Activated CD8-positive, alpha-beta memory T cell treated with anti-CD3 and anti-CD28 coated beads for 1 hour (primary cell): ENCODE measurements around the gene CTNNA3.

Experiments
- DNase-seq, 2 donors: peaks; one replicate each; pipeline ENCODE4 v3.0.0-alpha.2; 2020; ENCODE audit warnings: low read depth in 1 of 2; ENCODE audit errors: extremely low read depth in 1 of 2

CTNNA3 gene

DNA sequence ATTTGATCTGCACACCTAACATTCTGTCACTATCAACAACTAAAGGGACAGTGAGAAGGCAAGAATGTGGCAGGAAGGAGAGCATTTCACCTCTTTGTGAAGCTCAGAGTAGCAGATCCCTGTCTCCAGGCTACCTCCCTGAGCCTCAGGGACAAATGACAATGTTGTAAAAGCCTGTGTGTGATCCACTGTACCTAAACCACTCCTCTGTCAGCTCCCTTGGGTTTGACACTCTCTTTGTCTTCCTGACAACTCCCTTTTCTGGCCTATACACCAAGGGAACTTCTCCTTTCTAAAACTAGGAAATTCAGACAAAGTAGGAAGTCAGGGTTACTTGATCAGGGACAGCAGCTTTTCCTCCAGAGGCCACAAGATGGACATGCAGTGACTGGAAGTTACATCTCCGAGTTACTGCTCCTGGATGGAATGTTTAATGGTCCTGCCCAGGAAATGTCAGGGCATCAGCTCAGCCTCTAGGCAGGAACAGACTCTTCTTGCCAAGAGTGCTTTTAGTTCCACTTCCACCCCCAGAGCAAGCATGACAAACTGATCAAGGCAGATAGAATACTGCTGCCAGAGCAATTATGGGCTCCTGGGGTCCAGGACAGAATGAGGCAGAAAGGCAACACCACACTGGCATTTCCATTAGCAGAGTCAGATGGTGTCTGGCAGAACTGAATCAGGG lies 1784.7 kb downstream of the CTNNA3 start:
- no peak for DNase-seq

DNA sequence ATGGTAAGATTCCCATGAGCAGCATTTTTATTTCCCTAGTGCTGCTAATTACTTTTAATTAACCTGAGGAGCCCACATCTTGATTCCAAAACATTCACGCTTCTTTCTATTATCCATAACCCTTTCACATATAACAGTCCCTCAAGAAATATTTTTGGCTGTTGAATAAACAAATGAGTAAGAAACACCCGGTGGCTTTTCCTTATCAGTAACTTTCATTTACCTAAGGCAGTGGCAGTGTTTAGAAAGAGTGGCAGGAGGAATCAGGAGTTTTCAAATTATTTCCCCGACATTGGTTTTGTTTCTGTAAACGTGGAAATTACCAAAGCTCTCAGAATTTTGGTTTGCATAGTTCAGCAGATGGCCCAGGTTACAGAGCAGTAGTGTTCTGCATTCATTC lies 1785.8 kb downstream of the CTNNA3 start:
- DNase-seq = no peak

DNA sequence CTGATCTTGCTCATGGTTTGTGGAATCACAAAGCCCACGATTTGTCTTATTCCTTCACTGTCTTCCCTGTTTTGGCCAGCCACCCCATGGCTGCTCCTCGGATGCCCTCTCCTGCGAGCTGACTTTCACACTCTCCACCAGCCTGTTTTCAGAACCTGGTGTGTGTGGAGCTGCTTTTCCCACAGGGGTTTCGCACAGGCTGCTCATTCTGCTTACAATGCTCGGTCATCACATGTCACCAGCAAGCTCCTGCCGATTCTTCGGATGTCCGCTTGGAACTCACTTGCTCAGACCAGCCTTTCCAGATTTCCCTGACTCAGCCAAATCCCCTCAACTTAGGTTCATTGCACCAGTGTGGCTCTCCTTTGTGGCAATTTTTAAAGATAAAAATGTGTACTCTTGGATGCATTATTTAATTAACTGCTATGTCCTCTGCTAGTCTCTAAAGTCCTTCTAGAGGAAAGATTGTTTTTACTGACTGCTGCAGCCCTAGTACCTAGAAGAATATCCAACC lies 1788.7 kb downstream of the CTNNA3 start:
- DNase-seq = no peak

DNA sequence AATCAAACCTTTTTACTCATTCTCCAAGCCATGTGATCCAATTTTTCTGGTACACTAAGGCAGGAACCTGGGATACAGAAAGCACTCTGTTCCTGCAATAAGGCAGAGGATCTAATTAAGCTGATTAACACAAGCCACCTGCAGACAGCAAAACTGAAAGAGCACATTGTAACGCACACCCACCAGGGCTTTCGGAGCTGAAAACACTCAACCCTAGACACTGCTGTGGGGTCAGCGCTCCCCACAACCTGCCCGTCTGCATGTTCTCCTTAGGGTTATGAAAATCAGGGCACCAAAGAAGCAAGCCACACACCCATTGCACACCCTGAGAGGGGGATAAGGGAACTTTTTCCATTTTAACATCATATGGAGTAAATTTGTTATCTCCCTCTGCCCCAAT lies 1792.4 kb downstream of the CTNNA3 start:
- DNase-seq = no peak

DNA sequence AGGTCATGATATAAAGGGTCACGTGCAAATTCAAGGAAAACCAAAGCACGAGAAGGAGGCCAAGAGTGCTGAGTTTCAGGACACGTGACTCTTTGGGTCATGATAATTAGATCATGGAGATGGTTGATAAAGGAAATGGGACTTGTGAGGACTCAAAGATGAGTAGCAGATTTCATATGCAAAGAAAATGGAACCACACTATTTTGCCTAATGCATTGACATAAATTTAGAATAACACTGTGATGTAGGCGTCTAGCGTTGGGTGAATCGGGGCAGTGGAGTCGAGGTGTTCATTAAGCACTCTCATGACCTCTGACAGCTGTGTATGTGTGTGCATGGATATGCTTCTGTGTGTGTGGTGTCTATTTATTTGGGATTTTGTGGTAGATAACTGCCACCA lies 1795.7 kb downstream of the CTNNA3 start:
- DNase-seq = no peak

DNA sequence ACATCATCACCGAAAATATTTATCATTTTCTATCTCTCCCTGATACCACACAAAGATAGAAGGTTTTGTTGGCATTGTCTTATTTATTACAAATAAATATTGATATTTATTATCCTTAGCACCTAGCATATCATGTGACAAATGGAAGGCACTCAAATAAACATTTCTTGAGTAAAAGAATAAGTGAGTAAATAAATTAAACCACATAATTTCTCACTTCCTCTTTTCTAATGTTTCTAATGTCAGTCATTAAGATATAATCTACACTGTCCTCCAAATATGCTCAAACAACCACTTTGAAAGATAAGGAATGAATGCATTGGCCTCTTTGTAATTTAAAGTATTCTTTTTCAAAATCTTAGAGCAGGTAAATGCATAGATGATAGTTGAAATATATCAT lies 1797.9 kb downstream of the CTNNA3 start:
- DNase-seq = no peak

DNA sequence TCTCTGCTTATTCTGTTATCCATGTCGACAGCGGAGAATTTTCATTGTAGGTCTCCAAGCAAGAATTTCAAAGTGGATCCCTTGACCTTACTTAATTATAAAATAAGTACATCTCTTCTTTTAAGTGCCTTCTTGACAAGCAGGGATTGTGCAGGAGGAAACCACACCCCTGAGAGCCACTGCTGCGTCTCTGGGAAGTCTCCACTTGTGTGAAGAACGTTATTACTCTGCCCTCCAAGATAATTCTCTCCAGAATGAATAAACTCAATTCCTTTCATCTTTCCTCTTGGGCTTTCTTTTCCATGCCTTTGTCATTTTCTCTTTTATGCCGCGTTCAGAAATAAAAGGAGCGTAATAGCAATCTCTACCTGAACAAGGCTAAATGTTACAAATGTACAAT lies 1801.0 kb downstream of the CTNNA3 start:
- DNase-seq = no peak

DNA sequence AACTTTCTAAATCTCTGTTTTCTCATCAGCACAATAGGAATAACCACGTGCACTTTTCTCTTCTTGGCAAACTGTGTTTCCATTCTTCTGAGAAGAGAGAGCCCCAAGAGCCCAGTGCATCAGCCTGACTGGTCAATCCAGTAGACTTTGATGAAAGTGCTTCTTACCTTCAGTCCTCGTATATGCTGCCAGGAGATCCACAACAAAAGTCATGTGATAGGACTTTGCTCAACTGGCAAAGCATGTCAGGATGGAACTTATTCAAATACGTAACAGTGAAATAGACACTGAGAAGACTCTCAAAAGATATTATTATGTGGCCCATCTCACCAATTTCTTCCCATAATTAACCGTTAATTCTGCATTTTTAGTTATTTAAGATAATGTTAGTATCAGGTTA lies 1801.6 kb downstream of the CTNNA3 start:
- no peak for DNase-seq

DNA sequence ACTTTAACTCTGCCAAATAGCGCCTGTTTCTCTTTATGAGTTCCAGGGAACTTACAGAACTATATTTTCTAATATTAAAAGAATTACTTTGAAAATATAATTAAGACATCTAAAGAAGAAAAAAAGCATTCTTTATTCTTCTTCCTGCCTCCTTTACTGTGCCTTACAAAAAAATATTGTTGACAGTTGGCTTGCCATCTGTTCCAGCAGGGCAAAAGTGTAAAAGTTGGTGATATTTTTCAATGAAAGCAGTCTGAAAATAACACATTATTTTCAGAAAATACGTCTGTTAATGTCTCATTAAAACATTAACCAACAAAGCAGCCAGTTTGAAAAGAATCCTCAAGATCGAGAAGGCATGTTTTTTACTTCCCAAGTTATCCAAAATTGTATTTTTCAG lies 1802.3 kb downstream of the CTNNA3 start:
- no peak for DNase-seq

DNA sequence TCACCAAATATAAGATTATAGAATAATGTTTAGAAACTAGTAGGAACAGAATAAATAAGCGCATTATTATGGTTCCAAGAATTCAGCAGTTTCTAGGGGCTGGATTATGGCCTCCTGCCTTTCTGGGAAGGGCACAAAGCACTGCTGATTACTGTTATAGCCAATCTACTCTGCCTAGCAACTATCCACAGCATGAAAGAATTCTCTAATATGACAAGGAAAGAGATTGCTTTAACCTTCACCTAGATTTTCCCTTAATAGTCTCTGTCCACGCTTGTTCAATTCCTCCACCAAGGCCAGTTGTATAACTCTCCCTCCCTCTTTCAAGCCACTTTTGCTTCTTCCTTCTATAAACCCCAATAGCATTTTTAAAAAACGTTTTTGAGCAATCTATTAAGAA lies 1803.7 kb downstream of the CTNNA3 start:
- DNase-seq = no peak

DNA sequence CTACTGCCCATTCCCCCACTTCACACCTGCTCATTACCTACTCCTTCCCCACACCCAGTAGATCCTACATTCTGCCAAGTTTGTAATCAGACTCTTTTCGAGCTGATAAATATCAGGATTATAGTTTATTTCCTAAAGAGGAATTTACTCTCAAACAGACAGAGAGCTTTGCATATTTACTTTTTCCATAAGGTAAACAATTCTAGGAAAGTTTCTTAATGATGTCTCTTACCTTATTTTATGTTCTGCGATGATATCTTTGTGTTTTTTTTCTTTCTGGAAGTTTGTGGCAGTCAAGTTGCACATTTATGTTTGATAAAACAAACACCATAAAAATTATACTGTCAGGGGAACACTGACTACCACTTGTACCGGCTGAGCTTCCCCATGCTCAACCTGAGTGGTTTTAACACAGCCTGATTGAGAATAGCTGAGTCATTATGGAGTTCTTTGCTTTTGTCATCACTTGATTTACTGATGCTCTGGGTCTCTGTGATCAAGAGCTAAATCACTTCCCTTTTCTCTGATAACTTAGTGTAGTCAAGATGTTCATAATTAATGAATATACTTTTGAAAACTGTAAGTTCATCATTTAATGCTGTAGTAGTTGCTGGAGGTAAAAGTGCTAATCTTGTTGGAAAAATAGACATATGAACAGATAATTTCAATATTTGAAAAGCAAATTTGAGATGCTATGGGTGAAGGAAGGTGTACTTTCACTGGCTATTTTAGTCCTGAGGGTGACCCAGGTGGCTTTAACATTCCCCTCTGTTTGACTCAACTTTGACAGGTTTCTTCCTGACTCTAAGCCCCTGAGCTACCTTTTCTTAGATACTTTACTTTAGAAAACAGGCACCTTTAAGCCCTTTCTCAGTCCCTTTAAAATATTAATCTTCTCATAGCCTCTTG lies 1804.7 kb downstream of the CTNNA3 start:
- no peak for DNase-seq

DNA sequence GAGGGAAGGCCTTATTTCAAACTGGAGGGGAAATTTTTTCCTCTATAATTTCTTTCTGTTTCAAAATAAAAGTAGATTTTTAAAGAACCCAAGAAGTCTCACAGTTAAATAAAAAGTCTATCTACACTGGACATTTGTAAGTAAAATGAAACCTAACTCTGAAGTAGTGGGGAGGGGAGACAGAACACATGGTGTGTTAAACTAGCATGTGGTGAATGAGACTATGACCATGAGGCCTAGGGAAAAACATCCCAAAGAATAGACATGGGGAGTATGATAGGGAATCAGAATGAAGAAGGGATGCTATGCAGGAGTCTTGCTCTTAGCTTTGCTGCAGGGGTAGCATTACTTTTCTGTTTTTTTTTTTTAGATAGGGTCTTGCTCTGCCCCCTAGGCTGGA lies 1831.5 kb downstream of the CTNNA3 start:
- DNase-seq = no peak

DNA sequence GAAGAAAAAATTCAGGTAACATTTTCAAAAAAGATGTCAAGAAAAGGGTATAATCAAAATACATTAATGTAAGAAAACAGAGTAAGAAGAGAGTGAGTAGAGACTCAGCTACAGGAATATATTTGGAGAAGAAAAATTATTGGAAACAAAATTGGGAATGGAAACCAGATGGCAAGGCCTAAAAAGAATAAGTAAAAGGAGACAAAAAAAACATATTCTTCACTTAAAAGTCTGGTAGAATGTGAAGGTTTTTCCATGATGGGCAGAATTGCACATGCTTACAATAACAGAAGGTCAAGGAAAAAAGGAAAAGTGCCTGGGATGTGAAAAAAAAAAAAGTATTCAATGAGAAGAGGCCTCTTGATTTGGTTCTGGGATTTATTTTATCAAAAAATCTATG lies 1832.0 kb downstream of the CTNNA3 start:
- no peak for DNase-seq
